ENCODE data around the gene CASK.

- TF ChIP-seq POLR2AphosphoS5 (IDR thresholded peaks at IDR 0.05) (no peak), POLR2A (IDR thresholded peaks at IDR 0.05; ENCODE audit: low read depth) (no peak), EP300 (IDR thresholded peaks at IDR 0.05) (no peak)
Observed at GRCh38 chrX:41616255-41616654, 307.1 kb downstream of the CASK start.
